GM12873 (cell line): ENCODE results near the gene LGR5.

Source experiments
- CTCF ChIP-seq: IDR thresholded peaks from 2 replicates; pipeline ENCODE4 v1.5.1; 2012; ENCODE audit warnings: low read depth, mild to moderate bottlenecking, moderate library complexity, low read length, control low read depth; ENCODE audit not compliant: insufficient read depth; ENCODE audit errors: missing control alignments

The LGR5 gene

GRCh38 chr12:71587012-71587411, 147.4 kb downstream of the LGR5 start:
- TF ChIP-seq CTCF, result no peak

GRCh38 chr12:71589478-71589881, 149.9 kb downstream of the LGR5 start:
- TF ChIP-seq CTCF, result no peak

GRCh38 chr12:71591601-71592000, 152.0 kb downstream of the LGR5 start:
- no peak for TF ChIP-seq CTCF

- no peak for TF ChIP-seq CTCF
These were observed 153.2 kb downstream of the LGR5 start for GRCh38 chr12:71592841-71593240.

- TF ChIP-seq CTCF, result no peak
These were observed 154.8 kb downstream of the LGR5 start for GRCh38 chr12:71594214-71594948.

GRCh38 chr12:71599210-71599609, 159.6 kb downstream of the LGR5 start:
- TF ChIP-seq CTCF, result no peak

GRCh38 chr12:71601546-71601945, 161.9 kb downstream of the LGR5 start:
- no peak for TF ChIP-seq CTCF
